Stimulated activated CD4-positive, alpha-beta T cell treated with anti-CD3 and anti-CD28 coated beads, Interleukin-2, amount 100 ng/mL, for 4 hours (primary cell): ENCODE results near the gene SZRD1.

ENCODE experiments used
- DNase-seq: peaks from one replicate; pipeline ENCODE4 v3.0.0-alpha.2; 2020; ENCODE audit warnings: low read depth

SZRD1 gene

DNA sequence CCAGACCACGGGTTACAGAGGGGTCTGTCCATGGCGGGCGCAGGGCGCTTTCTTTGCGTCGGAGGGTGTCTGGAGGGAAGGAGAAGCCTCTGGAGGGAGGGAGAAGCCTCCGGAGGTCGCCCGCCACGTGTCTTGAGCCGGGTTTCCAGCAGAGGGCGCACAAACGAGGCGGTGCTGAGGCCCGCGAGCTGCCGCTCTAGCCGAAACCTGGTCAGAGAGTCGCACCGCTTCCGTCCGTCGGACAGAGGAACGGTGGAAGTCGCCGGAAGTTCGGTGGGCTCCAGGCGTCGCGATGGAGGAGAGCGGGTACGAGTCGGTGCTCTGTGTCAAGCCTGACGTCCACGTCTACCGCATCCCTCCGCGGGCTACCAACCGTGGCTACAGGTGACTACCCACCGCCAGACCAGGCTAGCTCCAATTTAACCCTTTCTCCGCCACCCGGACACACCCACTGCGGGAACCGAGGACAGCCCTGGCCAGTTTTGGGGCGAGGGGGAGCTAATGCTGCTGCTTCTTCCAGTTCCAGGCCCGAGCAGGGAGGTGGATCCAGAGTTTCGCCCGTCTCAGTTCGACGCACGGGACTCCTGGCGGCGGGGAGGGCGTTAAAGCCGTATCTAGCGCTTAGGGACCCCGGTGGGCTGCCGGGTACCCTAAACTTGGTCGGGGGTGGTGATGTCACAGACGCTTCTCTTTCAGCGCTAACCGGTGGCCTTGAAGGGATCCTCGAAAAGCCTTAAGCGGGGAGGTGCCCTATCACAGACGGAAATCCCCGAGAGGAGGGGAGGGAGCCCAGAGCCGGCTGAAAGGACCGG, 73.6 kb downstream of the SZRD1 start, which contains the start of gene NECAP2:
Gene NECAP2, plus strand, starts transcription at position 255 of the 812 bp plus-strand sequence. Its CDS starts 38 bp downstream, at position 293.
- DNase-seq = peak; percentile 88

DNA sequence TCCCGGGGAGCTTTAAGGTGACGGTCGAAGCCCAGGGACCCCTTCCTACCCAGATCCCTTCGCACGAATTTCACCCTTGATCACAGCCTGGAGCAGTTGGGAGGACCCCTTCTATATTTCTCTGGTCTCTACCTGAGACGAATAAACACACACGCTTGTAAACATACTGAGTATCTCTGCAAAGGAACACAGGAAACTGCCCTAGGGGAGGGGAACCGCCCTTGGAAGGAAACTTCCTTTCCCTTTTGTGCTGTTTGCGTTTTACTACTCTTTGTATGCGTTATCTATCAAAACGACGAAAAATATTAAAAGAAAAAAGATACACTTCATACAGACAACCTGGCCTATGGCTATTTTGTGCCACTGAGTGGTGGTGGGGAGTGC, 74.2 kb downstream of the SZRD1 start:
- no peak for DNase-seq

DNA sequence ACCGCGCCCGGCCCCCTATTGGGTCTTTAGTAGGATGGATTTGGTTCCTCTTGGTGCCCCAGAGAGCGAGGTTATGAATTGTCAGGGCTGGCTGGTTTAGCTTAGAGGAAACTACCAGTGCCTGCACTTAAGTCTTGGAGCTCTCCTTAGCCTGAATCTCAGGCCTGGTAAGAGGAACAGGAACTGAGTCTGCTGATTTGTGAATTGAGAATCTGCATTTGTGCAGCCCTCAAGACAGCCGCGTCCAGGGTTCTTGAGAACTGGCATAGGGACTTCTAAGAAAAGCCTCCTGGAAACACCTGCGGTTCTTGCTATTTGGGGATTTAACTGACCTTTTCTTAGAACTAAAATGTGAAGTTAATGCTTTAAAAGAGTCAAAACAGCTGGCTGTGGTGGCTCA, 75.2 kb downstream of the SZRD1 start:
- no peak for DNase-seq

DNA sequence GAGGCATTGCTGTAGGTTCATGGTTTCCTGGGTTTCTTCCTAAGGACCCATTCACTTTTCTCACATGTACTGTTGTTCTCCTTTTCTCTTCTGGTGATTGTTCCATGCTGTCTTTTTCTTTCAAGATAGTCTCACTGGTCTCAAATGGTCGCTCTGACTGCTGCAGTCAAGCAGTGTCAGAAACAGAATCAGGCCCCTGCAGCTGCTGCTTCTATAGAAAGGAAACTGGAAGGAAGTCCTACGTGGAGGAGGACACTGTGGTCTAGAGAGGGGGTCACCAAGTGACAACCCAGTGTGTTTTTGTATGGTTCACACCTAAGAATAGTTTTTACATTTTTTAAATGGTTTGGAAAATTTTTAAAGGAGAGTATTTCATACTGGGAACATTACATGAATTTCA, 75.9 kb downstream of the SZRD1 start:
- DNase-seq = no peak

DNA sequence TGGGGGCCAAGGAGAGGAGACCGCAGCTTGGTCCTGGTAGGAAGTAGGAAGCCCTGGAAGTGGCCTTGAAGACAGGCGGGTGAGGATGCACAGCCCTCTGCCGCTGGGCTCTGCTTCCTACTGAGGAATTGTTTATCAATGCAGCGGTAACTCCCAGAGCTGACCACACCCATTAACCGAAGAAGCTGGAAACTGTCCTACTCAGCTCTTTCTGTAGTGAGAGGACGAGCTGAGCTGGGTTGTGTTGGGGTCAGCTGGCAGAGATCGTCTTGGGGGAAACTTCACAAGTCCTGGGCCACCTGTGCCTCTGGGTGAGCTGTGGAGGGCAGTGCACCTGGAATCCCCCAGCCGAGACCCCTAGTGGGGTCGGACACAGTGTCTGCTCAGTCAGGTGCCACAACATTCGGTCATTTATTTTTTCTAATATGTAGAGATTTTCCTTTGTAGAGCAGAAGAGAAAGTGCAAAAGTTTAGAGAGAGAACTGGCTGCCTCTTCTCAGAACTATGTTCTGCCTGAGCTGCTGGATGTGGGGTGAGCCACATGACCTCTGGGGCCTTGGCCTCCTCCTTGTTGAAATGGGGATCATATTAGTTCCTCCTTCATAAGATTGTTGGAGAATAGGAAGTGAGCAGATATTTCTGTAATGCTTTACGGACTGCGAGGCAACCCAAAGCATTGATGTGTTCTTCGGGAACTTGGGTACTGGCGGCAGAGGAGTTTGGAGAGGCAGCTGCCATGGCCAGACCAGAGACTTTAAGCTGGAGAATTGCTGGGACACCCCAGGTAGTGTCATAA, 77.1 kb downstream of the SZRD1 start:
- DNase-seq = no peak

DNA sequence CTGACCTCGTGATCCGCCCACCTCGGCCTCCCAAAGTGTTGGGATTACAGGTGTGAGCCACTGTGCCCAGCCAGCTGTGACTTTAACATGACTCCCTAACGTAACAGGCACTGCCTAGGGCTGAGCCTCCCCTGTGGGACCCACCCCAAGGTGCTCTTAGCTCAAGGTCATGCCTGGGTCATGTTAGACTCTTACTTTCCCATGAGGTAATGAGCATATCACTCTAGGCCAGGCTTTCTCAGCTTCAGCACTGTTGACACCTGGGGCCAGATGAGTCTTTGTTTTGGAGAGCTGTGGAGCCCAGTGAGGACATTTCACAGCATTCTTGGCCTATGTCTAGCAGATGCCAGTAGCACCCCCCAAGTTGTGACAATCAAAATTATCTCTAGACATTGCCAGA, 78.0 kb downstream of the SZRD1 start:
- no peak for DNase-seq

DNA sequence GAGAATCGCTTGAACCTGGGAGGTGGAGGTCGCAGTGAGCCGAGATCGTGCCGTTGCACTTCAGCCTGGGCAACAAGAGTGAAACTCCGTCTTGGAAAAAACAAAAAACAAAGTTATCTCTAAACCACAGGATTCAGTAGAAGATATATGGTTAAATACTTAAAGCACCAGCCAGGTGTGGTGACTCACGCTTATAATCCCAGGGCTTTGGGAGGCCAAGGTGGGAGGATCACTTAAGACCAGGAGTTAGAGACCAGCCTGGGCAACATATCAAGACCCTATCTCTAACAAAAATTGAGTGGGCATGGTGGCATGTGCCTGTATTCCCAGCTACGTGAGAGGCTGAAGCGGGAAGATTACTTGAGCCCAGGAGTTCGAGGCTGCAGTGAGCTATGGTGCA, 79.1 kb downstream of the SZRD1 start:
- DNase-seq = no peak

DNA sequence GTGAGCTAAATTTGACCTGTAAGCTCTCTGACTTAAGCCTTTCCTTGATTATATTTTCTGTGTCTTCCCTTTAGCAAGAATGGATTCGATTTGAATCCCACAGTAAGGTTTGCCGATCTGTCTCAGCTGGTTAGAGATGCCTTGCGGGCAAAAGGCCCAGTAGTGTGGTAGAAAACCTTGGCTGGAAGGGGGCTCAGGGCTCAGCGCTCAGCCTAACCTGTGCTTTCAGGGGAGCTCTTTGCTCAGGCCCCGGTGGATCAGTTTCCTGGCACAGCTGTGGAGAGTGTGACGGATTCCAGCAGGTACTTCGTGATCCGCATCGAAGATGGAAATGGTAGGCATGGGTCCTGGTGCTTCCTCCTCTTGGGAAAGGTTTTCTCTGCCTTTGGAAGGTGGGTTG, 80.6 kb downstream of the SZRD1 start:
- no peak for DNase-seq
